HepG2 (cell line): Measurements from ENCODE around the gene RBM47.

Source experiments
- BRF2 ChIP-seq: sonication (generic); formaldehyde crosslinking; IDR thresholded peaks from 2 replicates; pipeline ENCODE4 v1.8.1; 2022; ENCODE audit warnings: mild to moderate bottlenecking, missing genetic modification reagents
- CTCF ChIP-seq: sonication (generic); formaldehyde crosslinking; IDR thresholded peaks from 2 replicates; pipeline ENCODE4 v1.5.0; 2020; ENCODE audit warnings: mild to moderate bottlenecking, missing genetic modification reagents, moderate library complexity
- E2F5 ChIP-seq: sonication (generic); formaldehyde crosslinking; conservative IDR thresholded peaks from 2 replicates; pipeline ENCODE4 v1.4.0; 2020; ENCODE audit warnings: missing genetic modification reagents
- FOXP1 ChIP-seq, 2 experiments: fragments of 450-650 bp in 1 of 2; IDR thresholded peaks; 2 replicates each; pipeline ENCODE4 v1.6.1; 2017 to 2018; ENCODE audit warnings: antibody characterized with exemption in 1 of 2
- ZNF3 ChIP-seq: IDR thresholded peaks from 2 replicates; pipeline ENCODE4 v1.7.0; 2017; ENCODE audit warnings: inconsistent platforms
- ZNF83 ChIP-seq: sonication (generic); formaldehyde crosslinking; IDR thresholded peaks from 2 replicates; pipeline ENCODE4 v1.4.0; 2020; ENCODE audit warnings: missing genetic modification reagents, mild to moderate bottlenecking, borderline replicate concordance
- TF ChIP-seq, protein P1 (sequence below): sonication (generic); formaldehyde crosslinking; IDR thresholded peaks from 2 replicates; pipeline ENCODE4 v1.4.0; 2020; ENCODE audit warnings: missing genetic modification reagents, borderline replicate concordance
- TF ChIP-seq, protein P2 (sequence below): IDR thresholded peaks from 2 replicates; pipeline ENCODE4 v1.6.1; 2018; ENCODE audit warnings: missing genetic modification reagents, mild to moderate bottlenecking, missing compliant biosample characterization

DNA sequence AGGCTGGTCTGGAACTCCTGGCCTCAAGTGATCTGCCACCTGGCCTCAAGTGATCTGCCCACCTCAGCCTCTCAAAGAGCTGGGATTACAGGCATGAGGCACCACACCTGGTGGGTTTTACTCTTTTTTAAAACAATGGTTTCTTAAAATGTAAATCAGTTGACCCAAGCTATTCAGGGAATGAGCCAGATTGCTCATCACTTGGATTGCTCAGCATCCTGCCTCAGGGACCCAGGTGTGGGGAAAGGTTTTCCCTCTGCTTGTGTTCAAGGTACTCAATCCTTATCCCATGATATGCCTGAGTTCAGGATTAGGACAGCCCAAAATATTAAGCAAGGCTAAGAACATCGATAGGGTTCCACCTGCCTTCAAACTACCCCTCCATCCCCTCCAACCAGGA lies 227.1 kb downstream of the RBM47 start:
- TF ChIP-seq ZNF83 (CRISPR knock-in tag), result no peak
- TF ChIP-seq CTCF (CRISPR knock-in tag), result no peak
- no peak for TF ChIP-seq BRF2 (CRISPR knock-in tag)
- TF ChIP-seq ZNF3 (CRISPR knock-in tag), result no peak
- no peak for TF ChIP-seq E2F5
- TF ChIP-seq, protein P1, sequence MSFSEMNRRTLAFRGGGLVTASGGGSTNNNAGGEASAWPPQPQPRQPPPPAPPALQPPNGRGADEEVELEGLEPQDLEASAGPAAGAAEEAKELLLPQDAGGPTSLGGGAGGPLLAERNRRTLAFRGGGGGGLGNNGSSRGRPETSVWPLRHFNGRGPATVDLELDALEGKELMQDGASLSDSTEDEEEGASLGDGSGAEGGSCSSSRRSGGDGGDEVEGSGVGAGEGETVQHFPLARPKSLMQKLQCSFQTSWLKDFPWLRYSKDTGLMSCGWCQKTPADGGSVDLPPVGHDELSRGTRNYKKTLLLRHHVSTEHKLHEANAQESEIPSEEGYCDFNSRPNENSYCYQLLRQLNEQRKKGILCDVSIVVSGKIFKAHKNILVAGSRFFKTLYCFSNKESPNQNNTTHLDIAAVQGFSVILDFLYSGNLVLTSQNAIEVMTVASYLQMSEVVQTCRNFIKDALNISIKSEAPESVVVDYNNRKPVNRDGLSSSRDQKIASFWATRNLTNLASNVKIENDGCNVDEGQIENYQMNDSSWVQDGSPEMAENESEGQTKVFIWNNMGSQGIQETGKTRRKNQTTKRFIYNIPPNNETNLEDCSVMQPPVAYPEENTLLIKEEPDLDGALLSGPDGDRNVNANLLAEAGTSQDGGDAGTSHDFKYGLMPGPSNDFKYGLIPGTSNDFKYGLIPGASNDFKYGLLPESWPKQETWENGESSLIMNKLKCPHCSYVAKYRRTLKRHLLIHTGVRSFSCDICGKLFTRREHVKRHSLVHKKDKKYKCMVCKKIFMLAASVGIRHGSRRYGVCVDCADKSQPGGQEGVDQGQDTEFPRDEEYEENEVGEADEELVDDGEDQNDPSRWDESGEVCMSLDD (CRISPR knock-in tag), result no peak
- TF ChIP-seq, protein P2, sequence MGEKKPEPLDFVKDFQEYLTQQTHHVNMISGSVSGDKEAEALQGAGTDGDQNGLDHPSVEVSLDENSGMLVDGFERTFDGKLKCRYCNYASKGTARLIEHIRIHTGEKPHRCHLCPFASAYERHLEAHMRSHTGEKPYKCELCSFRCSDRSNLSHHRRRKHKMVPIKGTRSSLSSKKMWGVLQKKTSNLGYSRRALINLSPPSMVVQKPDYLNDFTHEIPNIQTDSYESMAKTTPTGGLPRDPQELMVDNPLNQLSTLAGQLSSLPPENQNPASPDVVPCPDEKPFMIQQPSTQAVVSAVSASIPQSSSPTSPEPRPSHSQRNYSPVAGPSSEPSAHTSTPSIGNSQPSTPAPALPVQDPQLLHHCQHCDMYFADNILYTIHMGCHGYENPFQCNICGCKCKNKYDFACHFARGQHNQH, result no peak
- no peak for TF ChIP-seq FOXP1 (IDR thresholded peaks at IDR 0.05)
- TF ChIP-seq FOXP1 (CRISPR knock-in tag; IDR thresholded peaks at IDR 0.05), result no peak
